Left renal cortex interstitium (tissue), 4 donors: ENCODE measurements around the gene KIDINS220. TPM values are rescaled to one million over a fixed set of nuclear protein-coding genes. Genes with fewer than 3 reads are reported as not detected.

Source experiments
- DNase-seq, 4 donors: peaks; one replicate each; pipeline ENCODE4 v3.0.0-alpha.2; 2013; ENCODE audit warnings: low read depth in 4 of 4, low spot score in 2 of 4, missing footprints in 1 of 4
- polyA plus RNA-seq, 4 donors: library from polyadenylated mRNA; unstranded; fragments of 120-200 nt; gene quantifications; one replicate each; pipeline ENCODE4 v1.2.1, GENCODE V29; 2013; ENCODE audit not compliant: insufficient read length in 4 of 4

Gene KIDINS220
- polyA plus RNA-seq, 4 donors: 81.8 to 102 (median 95.7) TPM

DNA sequence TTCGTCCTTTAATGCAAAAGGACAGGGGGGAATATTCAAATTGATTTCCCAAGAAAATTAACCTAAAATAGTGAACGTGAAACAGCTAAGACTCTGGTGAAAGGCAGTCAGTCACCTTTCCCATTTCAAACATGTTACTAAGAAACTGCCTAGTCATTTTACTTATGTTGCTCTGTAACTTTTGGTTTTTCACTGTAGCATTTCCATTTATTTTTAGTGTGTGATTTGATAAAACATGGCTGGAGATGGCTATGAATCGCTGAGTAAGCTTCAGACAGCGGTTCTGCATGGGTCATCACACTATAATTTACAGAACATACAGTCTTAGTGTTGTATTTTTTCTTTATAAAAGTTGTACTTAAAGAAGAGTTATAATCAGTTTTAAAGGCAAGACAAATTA lies 16.0 kb upstream of the KIDINS220 start:
- DNase-seq: no peak

GRCh38 chr2:8851811-8852560 lies 14.6 kb upstream of the KIDINS220 start:
- DNase-seq: no peak

DNA sequence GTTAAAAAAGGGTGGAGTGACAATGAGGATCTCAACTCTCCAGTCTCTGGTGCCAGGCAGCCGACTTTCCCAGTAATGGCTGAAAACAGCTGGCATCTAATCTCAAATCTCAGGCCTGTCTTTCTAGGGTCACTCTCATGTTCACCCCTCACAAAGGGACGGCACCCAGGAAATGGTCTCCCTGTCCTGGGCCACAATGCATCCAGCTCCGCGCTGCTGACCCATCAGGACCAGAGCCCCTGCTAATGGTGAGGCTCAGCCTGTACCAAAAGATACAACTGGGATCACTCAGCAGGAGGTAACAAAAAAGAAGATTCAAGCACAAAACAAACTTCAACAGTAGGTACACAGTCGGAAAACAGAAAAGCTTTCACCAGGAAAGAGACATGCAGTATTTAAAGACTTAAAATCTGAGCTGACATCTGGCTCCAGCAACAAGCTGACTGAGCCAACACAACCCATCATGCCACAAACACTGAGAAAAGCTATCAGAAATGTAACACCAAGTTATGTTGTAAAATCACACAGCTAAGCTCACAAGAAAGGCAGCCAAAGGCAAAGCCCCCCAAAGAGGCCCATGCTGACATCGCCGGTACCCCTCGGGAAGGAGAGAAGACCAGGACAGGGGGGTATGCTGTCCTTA lies 13.6 kb upstream of the KIDINS220 start:
- DNase-seq: no peak

- DNase-seq: no peak
Measured at GRCh38 chr2:8849327-8849726, 11.9 kb upstream of the KIDINS220 start.

GRCh38 chr2:8848328-8849100 lies 11.1 kb upstream of the KIDINS220 start:
- DNase-seq: peak in 1 of 4 donors; percentile 19

- DNase-seq: no peak
Measured at GRCh38 chr2:8847400-8847799, 10.0 kb upstream of the KIDINS220 start.

DNA sequence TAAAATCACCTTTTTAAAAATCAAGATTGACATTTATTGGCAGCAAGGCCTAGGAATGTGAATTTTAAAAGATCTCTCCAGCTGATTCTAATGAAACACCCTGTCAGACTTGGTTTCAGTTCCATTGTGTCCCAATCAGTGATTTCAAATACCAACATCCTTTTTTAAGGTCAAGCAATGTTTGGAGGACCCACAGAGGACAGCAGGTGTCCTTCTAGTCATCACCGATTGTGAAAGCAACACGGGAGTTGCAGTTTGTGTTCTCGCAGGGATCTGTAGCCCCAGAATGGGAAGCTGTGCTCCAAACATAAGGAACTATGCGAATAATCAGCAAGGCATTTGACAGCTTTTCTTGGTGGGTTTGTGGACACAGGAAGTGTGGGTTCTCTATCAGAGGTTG lies 4.5 kb upstream of the KIDINS220 start:
- DNase-seq: no peak

- DNase-seq: no peak
Measured at GRCh38 chr2:8840475-8841091, 3.2 kb upstream of the KIDINS220 start.

DNA sequence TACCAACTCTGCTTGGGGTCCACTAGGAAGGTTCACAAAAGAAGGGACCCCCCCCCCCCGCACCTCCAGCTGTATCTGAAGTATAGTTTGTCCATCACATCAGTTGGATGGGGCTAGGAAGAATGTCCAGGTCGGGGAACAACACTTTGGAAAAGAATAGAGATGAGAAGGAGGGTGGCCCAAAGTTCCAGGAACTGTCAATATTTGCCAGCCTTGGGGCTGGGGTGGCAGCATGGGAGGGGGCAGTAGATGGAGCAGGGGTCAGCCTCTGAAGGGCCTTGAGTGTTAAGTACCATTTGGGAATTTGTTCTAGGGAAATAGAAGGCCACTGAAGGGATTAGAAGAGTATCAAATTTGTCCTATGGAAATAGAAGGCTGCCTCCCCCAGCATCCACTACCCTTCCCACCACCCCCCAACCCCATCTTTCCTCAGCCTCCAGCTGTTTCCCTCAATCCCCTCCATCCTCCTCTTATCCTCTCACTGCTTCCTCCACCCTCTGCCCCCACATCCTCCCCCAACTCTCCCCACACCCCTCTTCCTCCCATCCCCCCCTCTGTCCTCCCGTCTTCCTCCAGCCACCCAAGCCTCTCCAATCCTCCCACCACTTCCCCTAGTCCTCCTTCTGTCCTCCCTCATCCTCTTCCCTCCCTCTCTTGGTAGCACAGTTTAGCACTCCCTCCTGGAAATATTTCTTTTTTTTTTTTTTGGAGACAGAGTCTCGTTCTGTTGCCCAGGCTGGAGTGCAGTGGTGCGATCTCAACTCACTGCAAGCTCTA lies 2.0 kb upstream of the KIDINS220 start:
- no peak for DNase-seq

- DNase-seq: peak in 1 of 4 donors; percentile 19
Measured at GRCh38 chr2:8837795-8838140, 355 bp upstream of the KIDINS220 start.

- no peak for DNase-seq
Measured at GRCh38 chr2:8835279-8835678, 2.1 kb downstream of the KIDINS220 start.

- no peak for DNase-seq
Measured at GRCh38 chr2:8833853-8834252, 3.6 kb downstream of the KIDINS220 start.

GRCh38 chr2:8831516-8831915 lies 5.9 kb downstream of the KIDINS220 start:
- DNase-seq: no peak

DNA sequence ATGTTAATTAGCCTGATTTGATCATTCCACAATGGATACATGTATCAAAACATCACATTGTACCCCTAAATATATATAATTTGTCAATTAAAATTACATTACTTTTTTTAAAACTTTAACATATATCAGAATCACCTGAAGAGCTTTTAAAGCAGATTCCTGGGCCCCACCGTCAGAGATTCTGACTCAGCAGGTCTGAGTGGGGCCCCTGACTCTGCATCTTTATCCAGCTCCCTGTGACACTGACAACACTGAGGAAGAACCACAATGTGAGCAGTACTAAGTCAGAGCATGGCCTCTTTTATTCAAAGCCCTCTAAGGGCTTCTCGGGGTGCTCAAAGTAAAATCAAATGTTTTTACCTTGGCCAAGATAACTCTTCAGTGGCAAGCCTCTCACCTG lies 9.7 kb downstream of the KIDINS220 start:
- DNase-seq: no peak

- no peak for DNase-seq
Measured at GRCh38 chr2:8822218-8822617, 15.2 kb downstream of the KIDINS220 start.

GRCh38 chr2:8821276-8822217 lies 15.9 kb downstream of the KIDINS220 start:
- no peak for DNase-seq

DNA sequence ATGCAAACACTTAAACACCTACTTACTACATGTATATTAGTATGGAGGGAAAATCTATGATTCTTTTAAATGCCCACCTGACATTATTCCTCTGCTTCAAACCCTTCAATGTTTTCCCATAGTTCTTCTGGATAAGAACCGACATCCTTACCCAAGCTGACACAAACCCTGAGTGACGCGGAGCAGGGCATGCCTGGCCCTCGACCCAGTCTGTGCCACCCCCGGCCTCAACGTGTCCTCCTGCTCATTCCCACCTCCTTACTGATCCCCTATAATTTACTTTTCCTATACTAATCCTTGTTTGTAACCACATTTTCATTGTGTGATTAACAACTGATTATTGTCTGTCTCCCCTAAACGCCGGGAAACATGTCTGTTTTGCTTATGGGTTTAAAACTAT lies 17.5 kb downstream of the KIDINS220 start:
- no peak for DNase-seq

DNA sequence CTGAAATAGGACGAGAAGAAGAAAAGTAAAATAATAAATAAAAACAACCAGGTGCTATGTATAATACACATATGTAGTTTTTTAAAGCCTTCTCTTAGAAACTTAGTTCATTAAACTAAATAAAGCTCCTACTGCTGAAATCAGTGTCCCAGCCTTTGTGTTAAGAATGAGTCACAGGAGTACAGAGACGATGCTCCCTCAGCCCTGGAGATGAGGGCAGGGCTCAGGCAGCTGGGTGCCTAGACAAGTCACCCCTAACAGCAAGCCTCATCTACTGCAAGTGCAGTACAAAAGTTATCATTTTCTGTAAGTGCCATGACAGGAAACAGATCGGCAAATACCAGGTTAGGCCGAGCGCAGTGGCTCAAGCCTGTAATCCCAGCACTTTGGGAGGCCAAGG lies 18.2 kb downstream of the KIDINS220 start:
- no peak for DNase-seq

GRCh38 chr2:8817221-8817620 lies 20.2 kb downstream of the KIDINS220 start:
- no peak for DNase-seq
